PFSK-1 (cell line): ENCODE results near the gene IFNK.

Experiments
- FOXP2 ChIP-seq: optimal IDR thresholded peaks from 2 replicates; pipeline ENCODE3; 2011; ENCODE audit warnings: borderline replicate concordance, control low read depth, inconsistent platforms; ENCODE audit not compliant: insufficient read depth; ENCODE audit errors: extremely low read length, extremely low read depth
- POLR2AphosphoS5 ChIP-seq: IDR thresholded peaks from 2 replicates; pipeline ENCODE4 v1.6.1; 2012; ENCODE audit warnings: low read depth, mild to moderate bottlenecking, control low read depth, low read length, moderate library complexity
- REST ChIP-seq, 2 experiments: IDR thresholded peaks; 2 replicates each; pipeline versions ENCODE4 v1.6.1 to v1.8.0; 2011 to 2012; ENCODE audit warnings: low read depth in 2 of 2, low read length in 2 of 2, control low read depth in 1 of 2, inconsistent platforms in 1 of 2, mild to moderate bottlenecking in 1 of 2, moderate library complexity in 1 of 2; ENCODE audit not compliant: insufficient read depth in 1 of 2
- SIN3A ChIP-seq: IDR thresholded peaks from 2 replicates; pipeline ENCODE4 v1.6.1; 2012; ENCODE audit warnings: mild to moderate bottlenecking, low read length, moderate library complexity, borderline replicate concordance; ENCODE audit not compliant: insufficient read depth
- TAF1 ChIP-seq: IDR thresholded peaks from 2 replicates; pipeline ENCODE4 v1.6.1; 2012; ENCODE audit warnings: low read length, control low read depth, borderline replicate concordance; ENCODE audit not compliant: insufficient read depth

Gene IFNK

DNA sequence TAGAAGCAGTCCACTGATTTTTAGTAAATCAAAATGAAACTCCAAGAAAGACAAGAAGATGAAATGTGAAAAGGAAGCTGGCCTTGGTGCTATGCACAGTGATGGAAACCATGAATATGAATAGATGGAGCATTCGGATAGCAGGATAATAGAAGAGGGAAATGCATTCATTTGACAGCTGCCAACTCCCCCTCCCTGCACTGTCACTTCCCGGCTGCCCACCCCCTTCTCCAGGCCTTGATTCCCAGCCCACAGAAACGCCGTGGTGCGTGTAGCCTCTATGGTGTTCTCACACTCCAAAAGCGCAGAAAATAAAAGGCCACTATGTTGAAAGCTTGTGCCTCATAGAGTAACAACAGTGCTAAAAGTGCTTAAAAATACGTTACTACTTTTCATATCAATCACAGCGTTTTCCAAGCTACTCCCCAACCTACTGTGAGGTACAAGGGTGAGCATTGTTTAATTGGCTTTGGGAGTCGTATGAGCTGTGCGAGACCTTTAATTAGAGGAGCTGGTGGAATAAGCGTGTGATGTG lies 26.1 kb upstream of the IFNK start:
- TF ChIP-seq REST (IDR thresholded peaks at IDR 0.05; ENCODE audit: insufficient read depth in 1 of 2, low read depth in 2 of 2, low read length in 2 of 2) (peak in 1 of 2 experiments; percentile 59; a peak in 1 of 4 replicates), SIN3A (no peak)

- TF ChIP-seq FOXP2 = no peak
- TF ChIP-seq SIN3A = no peak
- 0 out of 4 replicates have a peak, but pooled peaks of 1 of the 2 experiments have one; percentile 14 for TF ChIP-seq REST (IDR thresholded peaks at IDR 0.05; ENCODE audit: insufficient read depth in 1 of 2, low read depth in 2 of 2, low read length in 2 of 2)
- TF ChIP-seq POLR2AphosphoS5 = no peak
- TF ChIP-seq TAF1 = peak; percentile 21; the same call in 1 of the 2 replicates
Measured at GRCh38 chr9:27499451-27499850, 24.6 kb upstream of the IFNK start.

DNA sequence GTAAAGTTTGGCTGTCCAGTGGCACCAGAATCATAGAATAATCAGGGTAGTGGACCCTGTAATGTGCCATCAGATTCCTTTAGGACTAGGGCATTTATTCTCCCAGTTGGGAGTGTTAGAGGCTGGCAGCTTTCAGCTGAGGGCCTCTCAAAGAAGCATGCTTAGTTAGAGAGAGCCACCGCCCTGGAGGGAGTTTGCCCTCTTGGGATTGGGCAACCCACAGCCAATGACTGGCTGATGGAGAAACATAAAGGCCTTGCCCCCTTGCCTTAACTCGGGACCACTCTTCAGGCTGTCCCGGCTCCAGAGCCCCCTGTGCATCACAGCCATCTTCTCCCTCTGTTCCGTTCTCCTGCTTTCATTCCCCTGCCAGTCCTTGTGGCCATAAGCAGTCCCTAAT lies 20.5 kb upstream of the IFNK start:
- TF ChIP-seq POLR2AphosphoS5 = no peak
- no peak for TF ChIP-seq SIN3A
- TF ChIP-seq TAF1 = no peak
- TF ChIP-seq REST (IDR thresholded peaks at IDR 0.05; ENCODE audit: insufficient read depth in 1 of 2, low read depth in 2 of 2, low read length in 2 of 2) = no peak
- TF ChIP-seq FOXP2 = no peak

DNA sequence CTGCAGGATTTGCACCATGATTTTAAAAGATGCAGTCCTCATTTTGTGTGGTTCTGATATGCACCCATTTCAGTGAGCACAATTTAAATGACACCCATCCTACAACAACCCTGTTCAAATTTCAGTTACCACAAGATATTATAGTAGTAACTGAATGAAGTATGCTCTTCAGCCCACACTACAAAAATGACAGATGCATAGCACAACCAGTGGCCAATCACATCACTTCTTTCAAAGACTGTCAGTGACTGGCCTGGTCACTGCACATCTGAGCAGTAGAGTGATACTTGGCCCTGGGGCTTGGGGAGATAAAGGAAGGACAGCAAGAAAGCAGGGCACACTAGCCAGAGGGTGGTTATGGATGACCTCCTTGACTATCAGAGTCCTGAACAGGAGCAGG lies 19.8 kb upstream of the IFNK start:
- TF ChIP-seq TAF1 (no peak), SIN3A (no peak), REST (IDR thresholded peaks at IDR 0.05; ENCODE audit: insufficient read depth in 1 of 2, low read depth in 2 of 2, low read length in 2 of 2) (no peak), FOXP2 (no peak), POLR2AphosphoS5 (no peak)

DNA sequence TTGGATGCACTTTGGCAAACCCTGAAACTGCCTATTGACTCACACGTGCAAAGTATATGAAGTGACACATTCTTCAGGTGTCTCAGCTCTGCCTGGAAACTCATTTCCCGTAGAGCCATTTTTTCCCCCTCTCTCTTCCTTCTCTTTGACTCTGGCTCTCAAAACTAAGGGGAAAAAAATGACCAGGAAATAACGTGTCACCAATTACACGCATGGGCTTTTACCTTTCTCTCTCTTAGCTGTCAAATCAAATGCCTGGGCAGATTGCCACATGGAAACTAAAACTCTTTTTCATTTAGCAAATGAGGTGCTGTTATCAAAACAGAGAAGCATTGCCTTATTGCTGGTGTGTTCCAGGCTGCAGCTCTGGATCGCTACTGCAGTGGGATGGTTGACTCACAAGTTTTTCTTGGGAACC lies 18.3 kb upstream of the IFNK start:
- TF ChIP-seq SIN3A (no peak), TAF1 (no peak), FOXP2 (no peak), POLR2AphosphoS5 (no peak), REST (IDR thresholded peaks at IDR 0.05; ENCODE audit: insufficient read depth in 1 of 2, low read depth in 2 of 2, low read length in 2 of 2) (no peak)
